Skin of body (tissue), 2 donors: ENCODE results near the gene EMC9. TPM values are rescaled to one million over a fixed set of nuclear protein-coding genes. Genes with fewer than 3 reads are reported as not detected.

ENCODE experiments used
- DNase-seq: peaks from one replicate; lab custom pipeline; 2025; lab: John Stamatoyannopoulos, UW
- total RNA-seq: library from RNA; depleted of rRNA; stranded (reverse); fragments of >200 nt; gene quantifications from one replicate; pipeline ENCODE4 v1.2.3, GENCODE V29; 2014

Gene EMC9
- total RNA-seq, 1 donor from 2014 or later, result 6.8 TPM

DNA sequence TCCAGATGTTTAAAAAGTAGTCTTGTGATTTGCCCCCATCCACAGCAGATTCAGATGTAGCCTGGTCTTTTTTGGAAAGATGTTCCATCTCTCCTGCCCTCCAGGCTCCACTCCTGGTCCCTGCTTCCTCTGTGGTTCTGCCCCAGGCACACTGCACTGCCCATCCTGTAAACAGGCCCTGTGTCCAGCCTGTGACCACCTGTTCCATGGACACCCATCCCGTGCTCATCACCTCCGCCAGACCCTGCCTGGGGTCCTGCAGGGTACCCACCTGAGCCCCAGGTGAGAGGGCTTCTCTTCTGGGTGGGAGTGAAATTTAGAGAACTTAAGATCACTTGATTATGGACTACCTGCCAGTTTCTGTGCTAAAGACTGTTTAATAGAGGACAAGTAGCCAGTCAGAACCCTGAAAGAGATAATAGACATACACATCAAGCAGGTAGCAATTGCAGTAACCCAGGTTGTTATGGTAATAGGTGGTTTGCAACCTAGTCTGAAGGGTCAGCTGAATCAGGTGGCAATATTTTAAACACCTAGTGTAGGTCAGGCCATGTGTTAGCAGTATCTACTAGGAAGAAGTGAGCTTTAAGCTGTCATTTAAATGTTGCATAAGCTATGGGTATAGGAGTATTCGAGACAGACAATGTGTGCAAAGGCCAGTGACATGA is 8.0 kb upstream of the EMC9 start:
- DNase-seq, result no peak

DNA sequence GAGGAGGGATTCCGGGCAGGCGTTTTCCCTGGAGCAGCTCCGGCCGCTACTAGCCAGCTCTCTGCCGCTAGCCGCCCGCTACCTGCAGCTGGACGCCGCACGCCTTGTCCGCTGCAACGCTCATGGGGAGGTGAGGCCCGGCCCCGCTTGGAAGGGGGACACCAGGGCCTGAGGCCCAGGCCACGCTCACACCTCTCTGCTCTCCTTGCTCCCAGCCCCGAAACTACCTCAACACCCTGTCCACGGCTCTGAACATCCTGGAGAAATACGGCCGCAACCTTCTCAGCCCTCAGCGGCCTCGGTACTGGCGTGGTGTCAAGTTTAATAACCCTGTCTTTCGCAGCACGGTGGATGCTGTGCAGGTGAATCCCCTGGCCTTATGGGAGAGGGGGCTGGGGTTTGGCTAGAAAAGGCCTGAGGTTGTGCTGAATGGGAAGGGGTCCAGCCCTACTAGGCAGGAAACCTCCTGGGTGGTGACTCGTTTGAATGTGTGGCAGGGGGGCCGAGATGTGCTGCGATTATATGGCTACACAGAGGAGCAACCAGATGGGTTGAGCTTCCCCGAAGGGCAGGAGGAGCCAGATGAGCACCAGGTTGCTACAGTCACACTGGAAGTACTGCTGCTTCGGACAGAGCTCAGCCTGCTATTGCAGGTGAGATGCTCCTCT is 6.5 kb upstream of the EMC9 start:
- DNase-seq, result no peak

GRCh38 chr14:24146978-24147760 is 5.8 kb upstream of the EMC9 start, which contains the start of gene RNF31:
RNF31 (plus strand) TSS chr14:24147498; CDS start chr14:24147699, 201 bp downstream.
- DNase-seq, result peak; percentile 98

GRCh38 chr14:24146453-24146977 is 5.1 kb upstream of the EMC9 start, which contains the start of gene PSME2:
PSME2 (minus strand) TSS chr14:24146610; CDS start chr14:24146581, 29 bp downstream.
- DNase-seq, result peak; percentile 90

DNA sequence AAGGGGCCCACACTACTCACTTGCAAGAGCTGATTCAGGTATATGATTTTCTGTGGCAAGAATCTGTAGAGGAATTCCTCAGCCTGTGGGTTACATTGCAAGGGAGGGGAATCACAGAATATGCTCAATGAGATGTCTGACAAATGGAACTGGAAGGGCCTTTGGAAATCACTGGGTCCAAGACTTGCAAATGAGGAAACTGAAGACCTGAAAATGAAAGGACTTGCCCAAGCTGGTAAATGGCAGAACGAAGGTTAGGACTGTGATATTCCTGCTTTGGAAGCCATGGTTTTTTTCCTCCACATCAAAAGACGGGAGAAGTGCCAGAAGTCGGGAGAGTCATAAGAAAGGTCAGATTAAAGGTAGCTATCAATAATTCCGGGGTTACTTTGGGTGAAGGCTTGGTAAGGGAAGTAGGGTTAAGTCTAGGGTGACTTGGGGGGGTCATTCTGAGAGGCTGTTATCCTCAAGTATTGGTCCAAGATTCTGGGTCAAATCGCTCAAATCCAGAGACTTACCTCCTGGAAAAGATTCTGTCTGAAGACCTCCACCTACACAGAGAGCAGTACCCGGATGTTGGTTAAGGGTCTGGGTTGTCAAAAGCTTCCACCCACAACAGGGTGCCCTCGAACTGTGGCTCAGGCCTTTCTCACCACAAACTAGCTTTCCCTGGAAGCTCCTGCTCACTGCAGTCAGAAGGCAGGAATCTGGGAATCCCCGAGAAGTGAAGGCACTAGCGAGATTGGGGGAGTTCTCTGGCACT is 4.5 kb upstream of the EMC9 start:
- DNase-seq, result no peak

GRCh38 chr14:24145219-24145618 is 3.8 kb upstream of the EMC9 start:
- no peak for DNase-seq

DNA sequence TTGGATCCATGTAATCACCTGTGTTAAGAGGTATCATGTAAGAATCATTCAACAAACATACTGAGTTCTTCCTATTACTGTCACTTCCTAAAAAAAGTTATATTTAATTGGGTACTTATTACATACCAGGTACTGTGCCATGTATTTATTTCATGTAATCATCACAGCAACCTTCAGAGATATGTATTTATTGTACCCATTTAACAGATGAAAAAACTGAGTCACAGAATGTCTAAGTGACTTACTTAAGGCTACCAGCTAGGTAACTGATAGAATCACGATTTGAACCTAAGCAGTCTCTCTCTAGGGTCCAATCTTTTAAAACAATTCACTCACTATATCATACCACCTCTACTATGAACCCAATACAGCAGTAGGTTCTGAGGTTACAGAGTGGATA is 3.1 kb upstream of the EMC9 start:
- no peak for DNase-seq

DNA sequence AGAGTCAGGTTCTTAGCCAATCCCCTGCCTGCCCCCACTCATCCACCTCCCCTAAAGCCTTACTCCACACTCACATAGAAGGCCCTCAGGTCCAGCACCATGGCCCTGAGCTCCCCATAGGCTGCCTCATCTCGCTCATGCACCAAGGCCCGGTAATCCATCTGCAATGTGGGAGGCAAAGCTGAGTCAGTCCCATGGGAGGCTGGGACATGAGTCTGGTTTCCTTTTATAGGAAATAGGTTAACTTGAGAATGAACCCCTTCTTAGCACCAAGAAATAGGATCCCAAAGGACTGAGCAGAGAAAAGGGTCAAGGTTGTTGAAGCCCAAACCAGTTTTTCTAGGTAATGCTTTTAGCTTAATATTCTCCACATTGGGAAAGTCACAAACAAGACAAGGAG is 2.1 kb upstream of the EMC9 start:
- DNase-seq, result no peak

- DNase-seq, result no peak
Measured at GRCh38 chr14:24139272-24139934, 2.0 kb downstream of the EMC9 start.

DNA sequence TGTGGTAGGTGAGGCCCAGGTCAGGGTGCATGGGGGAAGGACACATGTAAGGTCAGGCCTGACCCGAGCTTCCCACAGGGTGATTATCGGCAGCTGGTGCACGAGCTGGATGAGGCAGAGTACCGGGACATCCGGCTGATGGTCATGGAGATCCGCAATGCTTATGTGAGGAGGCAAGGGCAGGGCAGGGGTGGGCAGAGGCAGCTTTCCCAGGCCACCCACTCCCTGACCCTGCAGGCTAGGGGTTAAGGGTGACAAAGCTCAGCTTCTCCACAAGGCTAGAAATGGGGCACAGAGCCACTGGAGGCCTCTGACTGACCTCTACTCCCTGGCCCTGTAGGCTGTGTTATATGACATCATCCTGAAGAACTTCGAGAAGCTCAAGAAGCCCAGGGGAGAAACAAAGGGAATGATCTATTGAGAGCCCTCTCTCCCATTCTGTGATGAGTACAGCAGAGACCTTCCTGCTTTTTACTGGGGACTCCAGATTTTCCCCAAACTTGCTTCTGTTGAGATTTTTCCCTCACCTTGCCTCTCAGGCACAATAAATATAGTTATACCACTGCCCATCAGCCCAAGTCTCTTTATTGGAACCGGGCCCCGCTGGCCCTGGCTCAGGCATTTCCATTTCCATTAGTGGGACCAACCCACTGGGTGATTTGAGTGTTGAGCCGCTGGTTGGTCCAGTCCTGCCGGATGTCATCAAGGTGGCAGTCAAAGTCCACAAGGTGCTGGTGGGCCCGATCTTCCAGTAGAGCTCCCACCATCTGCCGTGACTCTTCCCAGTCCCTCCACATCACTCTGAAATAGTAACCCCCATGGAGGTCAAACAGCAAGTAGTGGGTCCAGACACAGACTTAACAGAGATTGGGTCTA is 2.8 kb downstream of the EMC9 start:
- DNase-seq, result no peak

DNA sequence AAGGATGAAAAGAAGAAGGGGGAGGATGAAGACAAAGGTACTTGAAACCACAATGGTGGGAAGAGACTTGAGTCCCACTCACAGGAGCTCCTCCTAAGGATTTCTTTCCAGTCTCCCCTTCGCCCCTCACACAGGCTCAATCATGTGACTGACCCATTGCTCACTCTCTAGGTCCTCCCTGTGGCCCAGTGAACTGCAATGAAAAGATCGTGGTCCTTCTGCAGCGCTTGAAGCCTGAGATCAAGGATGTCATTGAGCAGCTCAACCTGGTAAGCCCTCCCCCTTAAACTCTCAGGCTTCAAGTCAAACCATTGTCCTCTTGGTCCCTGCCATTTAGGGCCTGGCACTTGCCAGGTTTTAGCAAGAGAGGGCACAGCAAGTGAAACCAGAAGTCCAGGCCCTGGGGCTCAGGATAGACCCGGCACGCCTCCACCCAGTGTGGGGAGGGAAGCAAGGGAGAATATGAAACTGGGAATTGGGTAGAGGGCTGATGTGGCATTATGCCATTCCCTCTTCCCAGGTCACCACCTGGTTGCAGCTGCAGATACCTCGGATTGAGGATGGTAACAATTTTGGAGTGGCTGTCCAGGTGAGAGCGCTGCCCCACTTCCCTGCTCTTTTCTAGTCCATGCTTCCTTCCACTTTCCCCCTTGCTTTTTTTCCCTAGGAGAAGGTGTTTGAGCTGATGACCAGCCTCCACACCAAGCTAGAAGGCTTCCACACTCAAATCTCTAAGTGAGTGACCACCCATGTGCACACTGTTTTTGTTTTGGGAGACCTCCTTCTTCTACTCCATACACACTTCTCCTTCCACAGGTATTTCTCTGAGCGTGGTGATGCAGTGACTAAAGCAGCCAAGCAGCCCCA is 3.6 kb downstream of the EMC9 start:
- no peak for DNase-seq

- DNase-seq, result no peak
Measured at GRCh38 chr14:24136684-24137528, 4.5 kb downstream of the EMC9 start.

- peak; percentile 80 for DNase-seq
Measured at GRCh38 chr14:24135834-24136683, 5.3 kb downstream of the EMC9 start, which contains the start of gene PSME1. PSME1 (plus strand) TSS chr14:24136194; CDS start chr14:24136263, 69 bp downstream.

DNA sequence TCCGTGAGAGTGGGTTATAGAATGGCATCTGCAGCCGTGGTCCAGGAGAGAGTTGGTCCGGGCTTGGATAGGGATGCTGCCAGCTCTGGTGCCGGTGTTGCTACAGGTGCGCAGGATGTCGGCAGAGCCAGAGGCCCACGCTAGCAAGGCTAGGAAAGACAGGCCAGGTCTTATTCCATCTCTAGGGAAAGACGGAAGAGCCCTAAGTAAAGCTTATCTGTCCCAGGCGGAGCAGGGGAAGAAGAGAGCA is 5.9 kb downstream of the EMC9 start:
- DNase-seq, result no peak

DNA sequence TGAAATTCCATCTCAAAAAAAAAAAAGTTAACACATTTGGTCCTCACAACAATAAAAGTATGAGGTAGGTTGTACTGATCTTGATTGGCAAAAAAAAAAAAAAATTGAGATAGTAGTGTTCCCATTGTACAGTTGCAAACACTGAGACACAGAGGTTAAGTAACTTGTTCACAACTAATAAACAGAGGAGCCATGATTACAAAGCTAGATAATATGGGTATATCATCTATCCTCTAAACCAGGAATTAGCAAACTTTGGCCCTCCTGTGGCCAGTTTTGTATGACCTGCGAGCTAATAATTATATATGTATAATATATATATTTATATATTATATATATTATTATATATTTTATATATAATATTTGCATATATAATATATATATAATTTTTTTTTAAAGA is 7.7 kb downstream of the EMC9 start:
- DNase-seq, result no peak

DNA sequence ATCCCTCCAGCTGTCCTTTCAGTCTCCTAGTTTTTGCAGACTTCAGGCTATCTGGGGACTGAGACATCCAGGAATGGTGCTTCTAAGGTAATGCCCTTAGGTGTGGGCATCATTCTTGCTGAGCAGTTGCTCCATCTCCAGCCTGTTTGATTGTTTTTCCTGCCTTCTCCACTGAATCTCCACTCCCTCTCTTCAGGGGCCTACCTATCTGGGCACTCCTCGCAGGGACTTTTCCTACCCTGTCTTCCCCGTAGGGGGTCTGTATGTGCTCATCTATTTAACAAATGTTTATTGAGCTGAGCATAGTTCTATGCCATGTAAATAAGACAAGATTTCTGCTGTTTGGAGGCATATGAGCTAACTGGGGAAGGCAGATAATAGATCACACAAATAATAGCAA is 8.4 kb downstream of the EMC9 start:
- no peak for DNase-seq

DNA sequence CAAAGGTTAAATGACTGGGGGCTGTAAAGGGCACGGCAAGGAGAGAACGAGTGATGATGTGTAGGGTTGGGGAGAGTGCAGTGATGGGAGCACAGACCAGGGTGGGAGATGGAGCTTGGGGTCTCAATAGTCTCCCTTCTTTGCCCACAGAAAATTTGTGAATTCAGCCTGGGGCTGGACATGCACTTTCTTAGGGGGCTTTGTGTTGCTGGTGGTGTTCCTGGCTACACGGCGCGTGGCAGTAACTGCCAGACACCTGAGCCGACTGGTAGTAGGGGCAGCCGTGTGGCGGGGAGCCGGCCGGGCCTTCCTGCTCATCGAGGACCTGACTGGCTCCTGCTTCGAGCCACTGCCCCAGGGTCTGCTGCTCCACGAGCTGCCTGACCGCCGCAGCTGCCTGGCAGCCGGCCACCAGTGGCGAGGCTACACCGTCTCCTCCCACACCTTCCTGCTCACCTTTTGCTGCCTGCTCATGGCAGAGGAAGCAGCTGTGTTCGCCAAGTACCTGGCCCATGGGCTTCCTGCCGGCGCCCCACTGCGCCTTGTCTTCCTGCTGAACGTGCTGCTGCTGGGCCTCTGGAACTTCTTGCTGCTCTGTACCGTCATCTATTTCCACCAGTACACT is 9.2 kb downstream of the EMC9 start:
- no peak for DNase-seq
